NB4 (cell line): ENCODE results near the gene CLEC16A.

Source experiments
- DNase-seq: peaks from one replicate; pipeline ENCODE4 v3.0.0; 2010; ENCODE audit warnings: low read depth
- H3K4me3 ChIP-seq: one replicate; pipeline ENCODE4 v1.5.1; 2011; ENCODE audit warnings: mild to moderate bottlenecking, low read depth, low read length, moderate library complexity
- MAX ChIP-seq: IDR thresholded peaks from 2 replicates; pipeline ENCODE4 v1.6.1; 2011; ENCODE audit warnings: low read depth, low read length
- MYC ChIP-seq: IDR thresholded peaks from 2 replicates; pipeline ENCODE4 v1.6.1; 2011; ENCODE audit warnings: low read depth, low read length
- POLR2A ChIP-seq: IDR thresholded peaks from 2 replicates; pipeline ENCODE4 v1.6.1; 2011; ENCODE audit warnings: mild to moderate bottlenecking; ENCODE audit not compliant: insufficient read length; ENCODE audit errors: extremely low read depth
- TF ChIP-seq, protein P1 (sequence below): IDR thresholded peaks from one replicate; pipeline ENCODE4 v1.5.1; 2012; ENCODE audit warnings: low read depth, low read length

The CLEC16A gene

GRCh38 chr16:11170696-11171447, 226.5 kb downstream of the CLEC16A start:
- no peak for DNase-seq
- H3K4me3 ChIP-seq = no peak overlapping the region
- TF ChIP-seq, protein P1, sequence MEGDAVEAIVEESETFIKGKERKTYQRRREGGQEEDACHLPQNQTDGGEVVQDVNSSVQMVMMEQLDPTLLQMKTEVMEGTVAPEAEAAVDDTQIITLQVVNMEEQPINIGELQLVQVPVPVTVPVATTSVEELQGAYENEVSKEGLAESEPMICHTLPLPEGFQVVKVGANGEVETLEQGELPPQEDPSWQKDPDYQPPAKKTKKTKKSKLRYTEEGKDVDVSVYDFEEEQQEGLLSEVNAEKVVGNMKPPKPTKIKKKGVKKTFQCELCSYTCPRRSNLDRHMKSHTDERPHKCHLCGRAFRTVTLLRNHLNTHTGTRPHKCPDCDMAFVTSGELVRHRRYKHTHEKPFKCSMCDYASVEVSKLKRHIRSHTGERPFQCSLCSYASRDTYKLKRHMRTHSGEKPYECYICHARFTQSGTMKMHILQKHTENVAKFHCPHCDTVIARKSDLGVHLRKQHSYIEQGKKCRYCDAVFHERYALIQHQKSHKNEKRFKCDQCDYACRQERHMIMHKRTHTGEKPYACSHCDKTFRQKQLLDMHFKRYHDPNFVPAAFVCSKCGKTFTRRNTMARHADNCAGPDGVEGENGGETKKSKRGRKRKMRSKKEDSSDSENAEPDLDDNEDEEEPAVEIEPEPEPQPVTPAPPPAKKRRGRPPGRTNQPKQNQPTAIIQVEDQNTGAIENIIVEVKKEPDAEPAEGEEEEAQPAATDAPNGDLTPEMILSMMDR = no peak
- TF ChIP-seq POLR2A (no peak), MYC (no peak), MAX (no peak)

DNA sequence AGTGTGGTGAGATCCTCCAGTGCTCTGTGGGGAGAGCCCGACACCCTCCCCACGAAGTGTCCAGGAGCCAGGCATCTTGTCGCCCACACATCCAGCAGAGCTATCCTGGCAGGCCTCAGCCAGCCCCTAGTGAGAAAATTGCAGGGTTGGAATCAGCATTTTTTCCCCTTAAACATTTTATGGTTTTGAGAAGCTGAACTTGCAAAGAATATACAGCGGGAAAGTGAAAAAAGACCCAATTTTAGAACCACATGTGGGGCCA, 227.0 kb downstream of the CLEC16A start:
- TF ChIP-seq POLR2A (no peak), MYC (no peak), MAX (no peak)
- TF ChIP-seq, protein P1 = no peak
- DNase-seq = no peak

GRCh38 chr16:11171757-11172299, 227.5 kb downstream of the CLEC16A start:
- H3K4me3 ChIP-seq = no peak overlapping the region
- DNase-seq = no peak
- TF ChIP-seq, protein P1 = no peak
- TF ChIP-seq MYC = no peak
- TF ChIP-seq MAX = no peak
- TF ChIP-seq POLR2A = no peak

More for the DNA sequence above, 227.0 kb downstream of the CLEC16A start:
- no peak overlapping the region for H3K4me3 ChIP-seq

DNA sequence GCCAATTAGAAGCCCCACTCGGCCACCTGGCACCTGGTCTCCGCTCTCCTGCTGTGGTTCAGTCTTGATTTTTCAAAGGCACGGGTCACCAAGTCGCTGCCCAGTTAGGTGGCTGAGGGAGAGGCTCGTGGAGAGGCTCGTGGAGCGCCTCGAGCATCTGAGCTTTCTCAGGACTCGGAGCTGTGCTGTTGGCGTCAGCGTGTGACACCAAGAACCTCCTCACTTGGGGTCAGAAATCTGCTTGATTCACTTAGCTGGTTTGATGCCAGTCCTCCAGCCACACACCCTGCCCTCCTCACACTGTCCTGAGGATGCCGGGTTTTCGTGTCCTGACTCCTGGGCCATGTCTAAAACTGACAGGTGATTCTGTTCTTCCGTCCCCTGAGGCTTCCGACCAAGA, 229.1 kb downstream of the CLEC16A start:
- no peak for DNase-seq
- no peak overlapping the region for H3K4me3 ChIP-seq
- TF ChIP-seq, protein P1 = no peak
- TF ChIP-seq MAX (no peak), POLR2A (no peak), MYC (no peak)

- DNase-seq = no peak
- H3K4me3 ChIP-seq = no peak overlapping the region
- TF ChIP-seq MYC = no peak
- no peak for TF ChIP-seq MAX
- TF ChIP-seq, protein P1 = no peak
- no peak for TF ChIP-seq POLR2A
Measured at GRCh38 chr16:11174141-11174540, 229.8 kb downstream of the CLEC16A start.
